ENCODE data around the gene CDRT4.

GRCh38 chr17:15472891-15473290 is 5.5 kb upstream of the CDRT4 start:
- TF ChIP-seq CTCF (IDR thresholded peaks at IDR 0.05) (no peak), POLR2A (IDR thresholded peaks at IDR 0.05) (no peak)
